HCT116 (cell line): Measurements from ENCODE around the gene TMOD4. TPM values are rescaled to one million over a fixed set of nuclear protein-coding genes. Genes with fewer than 3 reads are reported as not detected.

ENCODE experiments used
- ATAC-seq: fragments of 200-7000 bp; cut with Tn5 transposase; 2 replicates; pipeline ENCODE4 v1.9.1; 2020; ENCODE audit warnings: mild to moderate bottlenecking, moderate library complexity
- BruUV-seq: library from RNA; stranded (reverse); fragments of 400-500 nt; replicated peaks from 2 replicates; lab custom pipeline; 2021; lab: Mats Ljungman, UMichigan
- CTCF ChIA-PET: fragments of 300-600 bp; sonication (Branson Sonifier 250); formaldehyde crosslinking; loops from one replicate; lab custom pipeline; 2021; ENCODE audit warnings: antibody characterized with exemption; lab: Charles Lee
- POLR2A ChIA-PET: fragments of 300-600, 350-600 bp; sonication (Branson Sonifier 250); formaldehyde crosslinking; loops from one replicate; lab custom pipeline; 2021; ENCODE audit warnings: antibody characterized with exemption; lab: Charles Lee
- RAD21 ChIA-PET, 2 experiments: fragments of 300-600 bp; sonication (Branson Sonifier 250); formaldehyde crosslinking; loops; one replicate each; lab custom pipeline; 2023; ENCODE audit warnings: low total read pairs in 2 of 2; ENCODE audit not compliant: uncharacterized antibody in 2 of 2, unreplicated experiment in 2 of 2, low non-redundant PET in 1 of 2; lab: Charles Lee
- DNase-seq: peaks from one replicate; pipeline ENCODE4 v3.0.0-alpha.2; 2010; ENCODE audit warnings: low read depth, low spot score
- H2AFZ ChIP-seq: fragments of 200-600 bp; shearing (Covaris generic), sonication (generic); 2 replicates; pipeline ENCODE4 v1.6.1; 2017; ENCODE audit warnings: low read depth, mixed run types, mixed read lengths, antibody characterized with exemption, low read length; ENCODE audit not compliant: poor library complexity, severe bottlenecking
- H3K27ac ChIP-seq: 2 replicates; pipeline ENCODE4 v1.5.1; 2012; ENCODE audit warnings: low read depth, low read length
- H3K27me3 ChIP-seq: fragments of 200-600 bp; sonication (generic); 2 replicates; pipeline ENCODE4 v1.6.1; 2016; ENCODE audit warnings: mixed run types, low read length, mixed read lengths; ENCODE audit not compliant: insufficient read depth
- H3K36me3 ChIP-seq, 2 experiments: fragments of 200-500 bp in 1 of 2; fragments of 200-600 bp in 1 of 2; sonication (Bioruptor generic) in 1 of 2; sonication (generic) in 1 of 2; 2 replicates each; pipeline versions ENCODE4 v1.5.1 to v1.6.1; 2014 to 2016; ENCODE audit warnings: low read length in 2 of 2, inconsistent platforms in 1 of 2, mixed read lengths in 1 of 2, mixed run types in 1 of 2; ENCODE audit not compliant: insufficient read depth in 2 of 2, control insufficient read depth in 1 of 2
- H3K4me1 ChIP-seq, 2 experiments: fragments of 200-600 bp in 1 of 2; sonication (generic) in 1 of 2; 2 replicates each; pipeline versions ENCODE4 v1.5.1 to v1.6.1; 2012 to 2017; ENCODE audit warnings: low read length in 2 of 2, inconsistent platforms in 1 of 2, mild to moderate bottlenecking in 1 of 2, mixed read lengths in 1 of 2, mixed run types in 1 of 2, moderate library complexity in 1 of 2; ENCODE audit not compliant: insufficient read depth in 2 of 2, control insufficient read depth in 1 of 2
- H3K4me2 ChIP-seq: fragments of 200-600 bp; sonication (generic); 2 replicates; pipeline ENCODE4 v1.6.1; 2017; ENCODE audit warnings: mixed run types, low read length, mixed read lengths
- H3K4me3 ChIP-seq, 2 experiments: fragments of 200-600 bp in 1 of 2; sonication (generic) in 1 of 2; replicated peaks in 1 of 2; 2 replicates each; pipeline ENCODE4 v1.5.1; 2011 to 2016; ENCODE audit warnings: low read length in 2 of 2, control low read depth in 1 of 2, low read depth in 1 of 2, mild to moderate bottlenecking in 1 of 2, mixed read lengths in 1 of 2, mixed run types in 1 of 2
- H3K79me2 ChIP-seq: fragments of 200-600 bp; sonication (generic); 2 replicates; pipeline ENCODE4 v1.6.1; 2017; ENCODE audit warnings: mild to moderate bottlenecking, mixed run types, low read length, moderate library complexity, mixed read lengths; ENCODE audit not compliant: insufficient read depth
- H3K9ac ChIP-seq: fragments of 200-600 bp; sonication (generic); 2 replicates; pipeline ENCODE4 v1.6.1; 2016; ENCODE audit warnings: low read length, mixed read lengths
- H3K9me2 ChIP-seq: fragments of 200-600 bp; sonication (generic), shearing (Covaris generic); 2 replicates; pipeline ENCODE4 v1.6.1; 2017; ENCODE audit warnings: mixed run types, mild to moderate bottlenecking, moderate library complexity; ENCODE audit not compliant: insufficient read depth
- H3K9me3 ChIP-seq, 2 experiments: fragments of 200-500 bp in 1 of 2; fragments of 200-600 bp in 1 of 2; sonication (Bioruptor generic) in 1 of 2; sonication (generic) in 1 of 2; 2 replicates each; pipeline ENCODE4 v1.6.1; 2014 to 2017; ENCODE audit warnings: low read length in 2 of 2, mixed read lengths in 2 of 2, inconsistent platforms in 1 of 2, low read depth in 1 of 2, mild to moderate bottlenecking in 1 of 2, mixed run types in 1 of 2, moderate library complexity in 1 of 2; ENCODE audit not compliant: control insufficient read depth in 1 of 2, insufficient read depth in 1 of 2
- H4K20me1 ChIP-seq: fragments of 200-600 bp; sonication (generic), shearing (Covaris generic); 2 replicates; pipeline ENCODE4 v1.6.1; 2017; ENCODE audit warnings: mixed run types, mild to moderate bottlenecking, moderate library complexity; ENCODE audit not compliant: insufficient read depth
- CBX3 ChIP-seq: IDR thresholded peaks from 2 replicates; pipeline ENCODE4 v1.6.1; 2012; ENCODE audit warnings: low read depth
- FOSL1 ChIP-seq: IDR thresholded peaks from 2 replicates; pipeline ENCODE4 v1.6.1; 2012; ENCODE audit warnings: low read depth
- SP1 ChIP-seq: IDR thresholded peaks from 2 replicates; pipeline ENCODE4 v1.6.1; 2012; ENCODE audit warnings: low read depth
- intact Hi-C: fragments of 100-400 bp; cut with micrococcal nuclease; formaldehyde crosslinking; loops from 2 replicates; pipeline ENCODE4 v1.10.0; 2022
- total RNA-seq: library from RNA; stranded (reverse); gene quantifications from one replicate; pipeline ENCODE4 v1.2.1, GENCODE V29; 2021; ENCODE audit not compliant: unreplicated experiment

The TMOD4 gene
- total RNA-seq, 1 experiment from 2014 or later: 1.8 TPM

GRCh38 chr1:151132335-151133017, 43.3 kb downstream of the TMOD4 start:
- H3K9me2 ChIP-seq: no peaks in the 10 kb centered on the region
- no peaks in the 10 kb centered on the region for H3K9me3 ChIP-seq
- no peak overlapping the region for H3K27ac ChIP-seq
- no peaks in the 10 kb centered on the region for H3K4me1 ChIP-seq
- ChIA-PET POLR2A (no interaction called here), RAD21 (no interaction called here), CTCF (no interaction called here)
- no peak overlapping the region for H3K4me2 ChIP-seq
- no peak overlapping the region for H3K9ac ChIP-seq
- H3K79me2 ChIP-seq: no peaks in the 10 kb centered on the region
- intact Hi-C loops: no loop called here
- no peaks in the 10 kb centered on the region for H3K36me3 ChIP-seq
- no peak for TF ChIP-seq SP1
- DNase-seq (no peak), ATAC-seq (no peak)
- no peak overlapping the region for H3K4me3 ChIP-seq
- H3K27me3 ChIP-seq: no peaks in the 10 kb centered on the region
- H4K20me1 ChIP-seq: no peaks in the 10 kb centered on the region
- no peak overlapping the region for H2AFZ ChIP-seq
- BruUV-seq: no TSS peak

GRCh38 chr1:151131701-151132334, 44.0 kb downstream of the TMOD4 start:
- RAD21 ChIA-PET: no interaction called here
- H3K79me2 ChIP-seq: no peaks in the 10 kb centered on the region
- no peaks in the 10 kb centered on the region for H3K36me3 ChIP-seq
- no peaks in the 10 kb centered on the region for H4K20me1 ChIP-seq
- H3K4me1 ChIP-seq: no peaks in the 10 kb centered on the region
- H3K9me2 ChIP-seq: no peaks in the 10 kb centered on the region
- no TSS peak for BruUV-seq
- H3K27ac ChIP-seq: no peak overlapping the region
- no peaks in the 10 kb centered on the region for H3K9me3 ChIP-seq
- DNase-seq: no peak
- intact Hi-C loops: no loop called here
- H3K27me3 ChIP-seq: no peaks in the 10 kb centered on the region
- no peak overlapping the region for H3K9ac ChIP-seq
- TF ChIP-seq FOSL1 (no peak), CBX3 (no peak)
- no peak overlapping the region for H3K4me2 ChIP-seq
- no peak overlapping the region for H2AFZ ChIP-seq
- no peak overlapping the region for H3K4me3 ChIP-seq
- POLR2A ChIA-PET: no interaction called here
- CTCF ChIA-PET: no interaction called here
- no peak for ATAC-seq
